ENCODE measurements around the gene ARRB2.
"Not testable (repeated sequence)": the region's sequence is repeated elsewhere in the genome, so short reads cannot be mapped to it uniquely, and the experiment has no call there.

Gene ARRB2

GRCh38 chr17:4701116-4701515 is 9.3 kb upstream of the ARRB2 start:
- DNase-seq (ENCODE audit: low read depth) = no peak

- no peak for DNase-seq (ENCODE audit: low read depth)
Measured at GRCh38 chr17:4703330-4703691, 7.1 kb upstream of the ARRB2 start.

GRCh38 chr17:4704574-4704907 is 5.9 kb upstream of the ARRB2 start:
- not testable (repeated sequence) for DNase-seq (ENCODE audit: low read depth)

- DNase-seq (ENCODE audit: low read depth) = no peak
Measured at GRCh38 chr17:4704991-4705390, 5.4 kb upstream of the ARRB2 start.

- no peak for DNase-seq (ENCODE audit: low read depth)
Measured at GRCh38 chr17:4706121-4706520, 4.3 kb upstream of the ARRB2 start.

GRCh38 chr17:4708436-4708835 is 2.0 kb upstream of the ARRB2 start:
- no peak for DNase-seq (ENCODE audit: low read depth)

GRCh38 chr17:4710693-4711634 is 532 bp downstream of the ARRB2 start:
- no peak for DNase-seq (ENCODE audit: low read depth)

- no peak for DNase-seq (ENCODE audit: low read depth)
Measured at GRCh38 chr17:4711661-4712181, 1.3 kb downstream of the ARRB2 start.

GRCh38 chr17:4712526-4712925 is 2.1 kb downstream of the ARRB2 start:
- no peak for DNase-seq (ENCODE audit: low read depth)

GRCh38 chr17:4714340-4715062 is 4.1 kb downstream of the ARRB2 start:
- not testable (repeated sequence) for DNase-seq (ENCODE audit: low read depth)

- no peak for DNase-seq (ENCODE audit: low read depth)
Measured at GRCh38 chr17:4715063-4715744, 4.8 kb downstream of the ARRB2 start.

GRCh38 chr17:4716081-4716480 is 5.6 kb downstream of the ARRB2 start:
- no peak for DNase-seq (ENCODE audit: low read depth)

- DNase-seq (ENCODE audit: low read depth) = no peak
Measured at GRCh38 chr17:4717791-4718190, 7.4 kb downstream of the ARRB2 start.

- DNase-seq (ENCODE audit: low read depth) = no peak
Measured at GRCh38 chr17:4718276-4718675, 7.8 kb downstream of the ARRB2 start.

- no peak for DNase-seq (ENCODE audit: low read depth)
Measured at GRCh38 chr17:4719146-4719545, 8.7 kb downstream of the ARRB2 start.

GRCh38 chr17:4719684-4720221 is 9.3 kb downstream of the ARRB2 start:
- no peak for DNase-seq (ENCODE audit: low read depth)

- no peak for DNase-seq (ENCODE audit: low read depth)
Measured at GRCh38 chr17:4720787-4721186, 10.4 kb downstream of the ARRB2 start.

- no peak for DNase-seq (ENCODE audit: low read depth)
Measured at GRCh38 chr17:4721203-4722135, 11.0 kb downstream of the ARRB2 start.

- DNase-seq (ENCODE audit: low read depth) = no peak
Measured at GRCh38 chr17:4722678-4723240, 12.3 kb downstream of the ARRB2 start.

GRCh38 chr17:4724650-4725049 is 14.2 kb downstream of the ARRB2 start:
- no peak for DNase-seq (ENCODE audit: low read depth)
